ENCODE results near the gene RGS19. TPM values are rescaled to one million over a fixed set of nuclear protein-coding genes. Genes with fewer than 3 reads are reported as not detected.

The RGS19 gene
- total and polyA plus RNA-seq, 3 donors from 2014 or later: 4.4 to 10.4 (median 7.3) TPM

GRCh38 chr20:64031822-64032314 is 47.5 kb downstream of the RGS19 start:
- whole genome bisulfite sequencing, 2 donors: 91% methylated on average over 12 to 19 of the region's 19 CpGs
- no peak for DNase-seq
- H3K9me3 ChIP-seq: no peaks in the 10 kb centered on the region
- no peak overlapping the region for H3K27ac ChIP-seq
- TF ChIP-seq POLR2A (IDR thresholded peaks at IDR 0.05) (no peak), CTCF (IDR thresholded peaks at IDR 0.05) (no peak)
- intact Hi-C loops (cut with DNase I; ENCODE audit: low total_unique reads): no loop called here
- peaks cover 3% of the 10 kb centered on the region for H3K36me3 ChIP-seq (ENCODE audit: low read depth, missing control alignments)
- no peaks in the 10 kb centered on the region for H3K27me3 ChIP-seq
- H3K4me3 ChIP-seq: no peak overlapping the region
- H3K4me1 ChIP-seq: peaks cover 7% of the 10 kb centered on the region

GRCh38 chr20:64030371-64031134 is 48.8 kb downstream of the RGS19 start:
- WGBS, 2 donors: 86 to 91% methylated on average over 16 to 20 of the region's 20 CpGs
- Histone ChIP-seq H3K36me3 (ENCODE audit: low read depth, missing control alignments) (peaks cover 4% of the 10 kb centered on the region), H3K9me3 (no peaks in the 10 kb centered on the region), H3K27me3 (no peaks in the 10 kb centered on the region), H3K4me1 (peaks cover 7% of the 10 kb centered on the region), H3K27ac (no peak overlapping the region), H3K4me3 (no peak overlapping the region)
- TF ChIP-seq POLR2A (IDR thresholded peaks at IDR 0.05): no peak
- TF ChIP-seq CTCF (IDR thresholded peaks at IDR 0.05): no peak
- DNase-seq: no peak
- intact Hi-C loops (cut with DNase I; ENCODE audit: low total_unique reads): no loop called here

GRCh38 chr20:64029293-64030117 is 49.8 kb downstream of the RGS19 start:
- no peak for DNase-seq
- peaks cover 7% of the 10 kb centered on the region for H3K4me1 ChIP-seq
- intact Hi-C loops (cut with DNase I; ENCODE audit: low total_unique reads): no loop called here
- H3K27me3 ChIP-seq: no peaks in the 10 kb centered on the region
- H3K4me3 ChIP-seq: no peak overlapping the region
- WGBS, 2 donors: 92 to 94% methylated on average over 17 to 38 of the region's 38 CpGs
- no peak overlapping the region for H3K27ac ChIP-seq
- H3K36me3 ChIP-seq (ENCODE audit: low read depth, missing control alignments): peaks cover 4% of the 10 kb centered on the region
- no peaks in the 10 kb centered on the region for H3K9me3 ChIP-seq
- no peak for TF ChIP-seq POLR2A (IDR thresholded peaks at IDR 0.05)
- TF ChIP-seq CTCF (IDR thresholded peaks at IDR 0.05): no peak

- H3K9me3 ChIP-seq: no peaks in the 10 kb centered on the region
- no peak for TF ChIP-seq CTCF (IDR thresholded peaks at IDR 0.05)
- no peak for TF ChIP-seq POLR2A (IDR thresholded peaks at IDR 0.05)
- DNase-seq: no peak
- H3K4me1 ChIP-seq: no peaks in the 10 kb centered on the region
- H3K27ac ChIP-seq: no peak overlapping the region
- peaks cover 4% of the 10 kb centered on the region for H3K36me3 ChIP-seq (ENCODE audit: low read depth, missing control alignments)
- no peak overlapping the region for H3K4me3 ChIP-seq
- intact Hi-C loops (cut with DNase I; ENCODE audit: low total_unique reads): no loop called here
- no peaks in the 10 kb centered on the region for H3K27me3 ChIP-seq
- WGBS, 2 donors: 88 to 91% methylated on average over 22 to 24 of the region's 24 CpGs
Measured at GRCh38 chr20:64027981-64028685, 51.2 kb downstream of the RGS19 start.
